Neuronal stem cell (in vitro differentiated cells): ENCODE data around the gene MARCHF4.

Experiments
- DNase-seq: peaks from one replicate; pipeline ENCODE4 v3.0.0-alpha.2; 2013; ENCODE audit warnings: low spot score
- H2AFZ ChIP-seq: one replicate; pipeline ENCODE4 v1.6.1; 2013; ENCODE audit warnings: mild to moderate bottlenecking, low read length, inconsistent platforms
- H2AK5ac ChIP-seq: 2 replicates; pipeline ENCODE4 v1.6.1; 2013; ENCODE audit warnings: low read depth, mild to moderate bottlenecking, inconsistent platforms, low read length, moderate library complexity, mixed read lengths
- H2BK120ac ChIP-seq: 2 replicates; pipeline ENCODE4 v1.6.1; 2013; ENCODE audit warnings: low read depth, mild to moderate bottlenecking, inconsistent platforms, low read length, moderate library complexity, mixed read lengths
- H2BK12ac ChIP-seq: one replicate; pipeline ENCODE4 v1.6.1; 2013; ENCODE audit warnings: low read length, inconsistent platforms
- H2BK15ac ChIP-seq: 2 replicates; pipeline ENCODE4 v1.6.1; 2013; ENCODE audit warnings: mild to moderate bottlenecking, low read length, inconsistent platforms, mixed read lengths
- H2BK5ac ChIP-seq: one replicate; pipeline ENCODE4 v1.6.1; 2013; ENCODE audit warnings: inconsistent platforms, mild to moderate bottlenecking, low read length, moderate library complexity
- H3K14ac ChIP-seq: one replicate; pipeline ENCODE4 v1.6.1; 2013; ENCODE audit warnings: low read length, inconsistent platforms
- H3K18ac ChIP-seq: 2 replicates; pipeline ENCODE4 v1.6.1; 2013; ENCODE audit warnings: low read length, inconsistent platforms
- H3K23ac ChIP-seq: 2 replicates; pipeline ENCODE4 v1.6.1; 2013; ENCODE audit warnings: low read depth, mild to moderate bottlenecking, mixed read lengths, low read length, inconsistent platforms; ENCODE audit not compliant: poor library complexity
- H3K27ac ChIP-seq: replicated peaks from 3 replicates; pipeline ENCODE4 v1.5.1; 2013; ENCODE audit warnings: low read length, inconsistent platforms
- H3K27me3 ChIP-seq, 3 experiments: 2 replicates each; pipeline ENCODE4 v1.6.1; 2013; ENCODE audit warnings: low read length in 3 of 3, mild to moderate bottlenecking in 2 of 3, inconsistent platforms in 1 of 3, low read depth in 1 of 3, mixed read lengths in 1 of 3, moderate library complexity in 1 of 3; ENCODE audit not compliant: control insufficient read depth in 3 of 3, insufficient read depth in 3 of 3
- H3K36me3 ChIP-seq, 2 donors: replicated peaks in 1 of 2; 2 replicates each; pipeline ENCODE4 v1.6.1; 2013; ENCODE audit warnings: low read length in 2 of 2; ENCODE audit not compliant: control insufficient read depth in 2 of 2, insufficient read depth in 2 of 2
- H3K4ac ChIP-seq: 2 replicates; pipeline ENCODE4 v1.6.1; 2013; ENCODE audit warnings: inconsistent platforms, mild to moderate bottlenecking, low read length, moderate library complexity
- H3K4me1 ChIP-seq, 2 donors: 1 replicate in 1 of 2; 2 replicates in 1 of 2; pipeline ENCODE4 v1.6.1; 2013; ENCODE audit warnings: low read length in 2 of 2, low read depth in 1 of 2; ENCODE audit not compliant: control insufficient read depth in 2 of 2, insufficient read depth in 1 of 2
- H3K4me2 ChIP-seq: one replicate; pipeline ENCODE4 v1.6.1; 2013; ENCODE audit warnings: mild to moderate bottlenecking, low read length, inconsistent platforms; ENCODE audit not compliant: insufficient read depth, poor library complexity, severe bottlenecking
- H3K4me3 ChIP-seq, 2 donors: 2 replicates each; pipeline ENCODE4 v1.5.1; 2013; ENCODE audit warnings: low read length in 2 of 2, mild to moderate bottlenecking in 2 of 2, inconsistent platforms in 1 of 2, moderate library complexity in 1 of 2
- H3K79me1 ChIP-seq: one replicate; pipeline ENCODE4 v1.6.1; 2013; ENCODE audit warnings: low read depth, mild to moderate bottlenecking, inconsistent platforms, low read length, moderate library complexity
- H3K9ac ChIP-seq: one replicate; pipeline ENCODE4 v1.6.1; 2013; ENCODE audit warnings: mild to moderate bottlenecking, low read depth, low read length, inconsistent platforms; ENCODE audit not compliant: poor library complexity
- H3K9me3 ChIP-seq, 2 donors: replicated peaks in 1 of 2; 2 replicates each; pipeline versions ENCODE3 to v1.6.1; 2013; ENCODE audit warnings: low read length in 2 of 2, mild to moderate bottlenecking in 2 of 2, inconsistent platforms in 1 of 2, low read depth in 1 of 2, mixed read lengths in 1 of 2, moderate library complexity in 1 of 2; ENCODE audit not compliant: control insufficient read depth in 2 of 2, insufficient read depth in 1 of 2
- H4K8ac ChIP-seq: one replicate; pipeline ENCODE4 v1.6.1; 2013; ENCODE audit warnings: low read depth, mild to moderate bottlenecking, inconsistent platforms, low read length, moderate library complexity
- H4K91ac ChIP-seq: one replicate; pipeline ENCODE4 v1.6.1; 2013; ENCODE audit warnings: low read length, low read depth, mild to moderate bottlenecking, inconsistent platforms; ENCODE audit not compliant: poor library complexity
- WGBS, 2 donors: extraction: QIAGEN DNeasy Blood & Tissue Kit; methylation state at CpG; one replicate each; pipeline ENCODE4 v1.1.7; 2013; ENCODE audit warnings: missing lambda C conversion rate in 2 of 2, mixed read lengths in 1 of 2; ENCODE audit not compliant: insufficient read length in 2 of 2, insufficient replicate concordance in 1 of 2; ENCODE audit errors: extremely low coverage in 2 of 2; 5-methylcytosine and 5-hydroxymethylcytosine counted together

Gene MARCHF4

GRCh38 chr2:216391401-216391800, 19.1 kb upstream of the MARCHF4 start:
- Histone ChIP-seq H3K9me3 (peaks cover 0 to 2% of the 10 kb centered on the region in 2 donors), H2BK15ac (no peak overlapping the region), H3K4me2 (no peak overlapping the region), H3K27ac (no peak overlapping the region), H2AFZ (no peak overlapping the region), H4K91ac (no peak overlapping the region), H2BK12ac (no peak overlapping the region), H4K8ac (no peak overlapping the region), H3K4me3 (no peak overlapping the region), H2AK5ac (no peak overlapping the region), H3K23ac (no peak overlapping the region), H3K27me3 (peaks cover 0 to 11% (median 0%) of the 10 kb centered on the region in 3 experiments), H3K14ac (no peak overlapping the region), H2BK5ac (no peak overlapping the region), H3K18ac (no peak overlapping the region), H3K9ac (no peak overlapping the region), H3K36me3 (no peaks in the 10 kb centered on the region), H3K4me1 (peaks cover 0 to 5% of the 10 kb centered on the region in 2 donors), H3K4ac (no peak overlapping the region), H3K79me1 (no peaks in the 10 kb centered on the region), H2BK120ac (no peak overlapping the region)
- WGBS, 2 donors, result no CpG with 5 or more reads among the region's 6 CpGs
- DNase-seq, result no peak

DNA sequence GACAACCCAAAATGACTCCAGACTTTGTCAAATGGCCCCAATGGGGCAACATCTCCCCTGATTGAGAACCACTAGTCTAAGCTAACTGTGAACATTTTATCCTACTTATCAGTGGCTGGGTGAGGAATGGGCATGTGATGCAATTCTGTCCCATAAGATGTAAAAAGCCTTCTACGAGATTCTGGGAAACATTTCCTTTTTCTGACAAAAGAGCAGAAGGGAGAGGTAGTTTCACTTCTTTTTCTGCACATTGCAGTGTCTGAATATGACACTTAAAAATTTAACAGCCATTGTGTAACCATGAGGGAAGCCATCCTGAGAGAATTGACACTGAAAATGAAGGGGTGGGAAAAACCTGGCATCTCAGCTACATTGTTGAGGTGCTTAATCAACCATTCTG, 17.3 kb upstream of the MARCHF4 start:
- Histone ChIP-seq H3K36me3 (no peaks in the 10 kb centered on the region), H3K27me3 (peaks cover 0 to 14% (median 0%) of the 10 kb centered on the region in 3 experiments)

GRCh38 chr2:216388046-216388884, 16.0 kb upstream of the MARCHF4 start:
- no peak overlapping the region for H2AFZ ChIP-seq
- H3K27me3 ChIP-seq, result peaks cover 0 to 10% (median 0%) of the 10 kb centered on the region in 3 experiments
- no peak for DNase-seq
- H4K8ac ChIP-seq, result no peak overlapping the region
- no peak overlapping the region for H4K91ac ChIP-seq
- H3K4ac ChIP-seq, result no peak overlapping the region
- no peak overlapping the region for H2AK5ac ChIP-seq
- H2BK12ac ChIP-seq, result no peak overlapping the region
- WGBS, 2 donors, result no CpG with 5 or more reads among the region's 5 CpGs
- no peak overlapping the region for H3K27ac ChIP-seq
- H3K4me2 ChIP-seq, result no peak overlapping the region
- H3K4me3 ChIP-seq, result no peak overlapping the region
- H3K4me1 ChIP-seq, result peaks cover 0 to 5% of the 10 kb centered on the region in 2 donors
- H3K18ac ChIP-seq, result no peak overlapping the region
- no peak overlapping the region for H2BK15ac ChIP-seq
- H3K9ac ChIP-seq, result no peak overlapping the region
- no peak overlapping the region for H3K23ac ChIP-seq
- no peaks in the 10 kb centered on the region for H3K79me1 ChIP-seq
- H2BK5ac ChIP-seq, result no peak overlapping the region
- H3K36me3 ChIP-seq, result no peaks in the 10 kb centered on the region
- H3K9me3 ChIP-seq, result peaks cover 0 to 2% of the 10 kb centered on the region in 2 donors
- H2BK120ac ChIP-seq, result no peak overlapping the region
- H3K14ac ChIP-seq, result no peak overlapping the region

More for the DNA sequence above, 17.3 kb upstream of the MARCHF4 start:
- H3K4me2 ChIP-seq, result no peak overlapping the region
- H3K18ac ChIP-seq, result no peak overlapping the region
- no CpG with 5 or more reads among the region's 1 CpG for WGBS, 2 donors
- no peak overlapping the region for H3K23ac ChIP-seq
- H2BK5ac ChIP-seq, result no peak overlapping the region
- no peak overlapping the region for H4K8ac ChIP-seq
- no peak for DNase-seq
- no peak overlapping the region for H2BK120ac ChIP-seq
- no peak overlapping the region for H3K27ac ChIP-seq
- H2BK12ac ChIP-seq, result no peak overlapping the region
- H3K79me1 ChIP-seq, result no peaks in the 10 kb centered on the region
- no peak overlapping the region for H3K14ac ChIP-seq
- H2AK5ac ChIP-seq, result no peak overlapping the region
- H3K9me3 ChIP-seq, result peaks cover 0 to 2% of the 10 kb centered on the region in 2 donors
- H2BK15ac ChIP-seq, result no peak overlapping the region
- no peak overlapping the region for H3K4me3 ChIP-seq
- H2AFZ ChIP-seq, result no peak overlapping the region
- H3K4me1 ChIP-seq, result peaks cover 0 to 5% of the 10 kb centered on the region in 2 donors
- no peak overlapping the region for H3K9ac ChIP-seq
- no peak overlapping the region for H3K4ac ChIP-seq
- no peak overlapping the region for H4K91ac ChIP-seq

DNA sequence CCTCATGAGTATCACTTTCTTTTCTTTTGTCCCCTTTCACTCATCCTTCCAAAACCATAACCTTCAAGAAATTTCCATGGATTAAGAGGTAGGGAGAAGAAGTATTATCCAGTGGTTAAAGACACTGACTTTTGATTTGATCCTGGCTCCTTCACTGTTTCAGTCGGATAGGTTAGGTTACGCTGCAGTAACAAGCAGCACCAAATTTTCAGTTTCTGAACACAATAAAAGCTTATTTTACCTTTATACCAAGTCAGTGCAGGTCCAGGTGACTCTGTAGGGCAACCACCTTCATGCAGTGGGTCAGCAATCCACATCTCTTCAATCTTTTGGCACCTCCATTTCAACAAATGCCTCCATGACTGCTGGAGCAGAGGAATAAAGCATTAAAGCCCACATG, 15.0 kb upstream of the MARCHF4 start:
- Histone ChIP-seq H3K4me3 (no peak overlapping the region), H2AK5ac (no peak overlapping the region), H4K8ac (no peak overlapping the region), H3K14ac (no peak overlapping the region), H4K91ac (no peak overlapping the region), H3K9me3 (peaks cover 0 to 2% of the 10 kb centered on the region in 2 donors), H3K79me1 (no peaks in the 10 kb centered on the region), H3K23ac (no peak overlapping the region), H3K36me3 (no peaks in the 10 kb centered on the region), H3K9ac (no peak overlapping the region), H3K27me3 (peaks cover 0 to 6% (median 0%) of the 10 kb centered on the region in 3 experiments), H2BK12ac (no peak overlapping the region), H3K27ac (no peak overlapping the region), H2BK15ac (no peak overlapping the region), H2BK5ac (no peak overlapping the region), H3K4me1 (peaks cover 0 to 5% of the 10 kb centered on the region in 2 donors), H2BK120ac (no peak overlapping the region), H3K4me2 (no peak overlapping the region), H3K4ac (no peak overlapping the region), H3K18ac (no peak overlapping the region), H2AFZ (no peak overlapping the region)
- no peak for DNase-seq
- WGBS, 2 donors, result no CpG with 5 or more reads among the region's 2 CpGs
